Activated T-helper 17 cell treated with anti-CD3 and anti-CD28 coated beads, Interleukin-2, amount 50 U/mL, for 72 hours (primary cell): ENCODE data around the gene LUZP4. TPM values are rescaled to one million over a fixed set of nuclear protein-coding genes. Genes with fewer than 3 reads are reported as not detected.

Experiments
- ATAC-seq: fragments of 150-1000 bp; cut with Tn5 transposase; replicated peaks from 2 replicates; pipeline ENCODE4 v1.10.0; 2021; ENCODE audit warnings: mild to moderate bottlenecking, moderate library complexity
- H3K27ac Mint-ChIP-seq: one replicate; pipeline ENCODE4 v1.8.0; 2022; ENCODE audit warnings: mixed read lengths
- H3K27me3 Mint-ChIP-seq: one replicate; pipeline ENCODE4 v1.8.0; 2022; ENCODE audit warnings: mixed read lengths
- H3K36me3 Mint-ChIP-seq: one replicate; pipeline ENCODE4 v1.8.0; 2022; ENCODE audit warnings: low read depth, mild to moderate bottlenecking, mixed read lengths
- H3K4me1 Mint-ChIP-seq: one replicate; pipeline ENCODE4 v1.8.0; 2022; ENCODE audit warnings: mixed read lengths
- H3K4me3 Mint-ChIP-seq: one replicate; pipeline ENCODE4 v1.8.0; 2022; ENCODE audit warnings: mild to moderate bottlenecking, mixed read lengths
- H3K9me3 Mint-ChIP-seq: one replicate; pipeline ENCODE4 v1.8.0; 2022; ENCODE audit warnings: mixed read lengths
- total RNA-seq, 2 donors: library from RNA; stranded (reverse); gene quantifications; one replicate each; pipeline ENCODE4 v1.2.3, GENCODE V29; 2022

Gene LUZP4, protein sequence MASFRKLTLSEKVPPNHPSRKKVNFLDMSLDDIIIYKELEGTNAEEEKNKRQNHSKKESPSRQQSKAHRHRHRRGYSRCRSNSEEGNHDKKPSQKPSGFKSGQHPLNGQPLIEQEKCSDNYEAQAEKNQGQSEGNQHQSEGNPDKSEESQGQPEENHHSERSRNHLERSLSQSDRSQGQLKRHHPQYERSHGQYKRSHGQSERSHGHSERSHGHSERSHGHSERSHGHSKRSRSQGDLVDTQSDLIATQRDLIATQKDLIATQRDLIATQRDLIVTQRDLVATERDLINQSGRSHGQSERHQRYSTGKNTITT
- total RNA-seq, result not detected

DNA sequence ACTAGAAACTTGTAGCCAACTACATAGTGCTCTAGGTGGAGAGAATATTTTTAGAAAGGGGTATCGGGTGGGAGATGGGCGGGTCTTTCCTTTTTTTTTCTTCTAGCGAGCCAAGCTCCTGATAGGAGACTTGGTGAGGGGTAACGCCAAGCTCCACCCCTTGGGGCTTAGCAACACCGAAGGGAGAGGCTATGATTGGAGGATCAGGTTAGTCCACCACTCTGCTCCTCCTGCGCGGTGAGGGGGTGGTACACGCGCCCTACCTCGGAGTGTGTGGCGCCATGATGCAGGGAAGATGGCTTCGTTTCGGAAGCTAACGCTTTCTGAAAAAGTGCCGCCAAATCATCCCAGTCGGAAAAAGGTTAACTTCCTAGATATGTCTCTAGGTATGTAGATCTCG lies at the start of gene LUZP4:
Gene LUZP4, plus strand, starts transcription at position 251 of the 400 bp plus-strand sequence. Its CDS starts 45 bp downstream, at position 296.
- ATAC-seq, result no peak
- no peaks in the 10 kb centered on the region for H3K9me3 Mint-ChIP-seq
- no peaks in the 10 kb centered on the region for H3K36me3 Mint-ChIP-seq

DNA sequence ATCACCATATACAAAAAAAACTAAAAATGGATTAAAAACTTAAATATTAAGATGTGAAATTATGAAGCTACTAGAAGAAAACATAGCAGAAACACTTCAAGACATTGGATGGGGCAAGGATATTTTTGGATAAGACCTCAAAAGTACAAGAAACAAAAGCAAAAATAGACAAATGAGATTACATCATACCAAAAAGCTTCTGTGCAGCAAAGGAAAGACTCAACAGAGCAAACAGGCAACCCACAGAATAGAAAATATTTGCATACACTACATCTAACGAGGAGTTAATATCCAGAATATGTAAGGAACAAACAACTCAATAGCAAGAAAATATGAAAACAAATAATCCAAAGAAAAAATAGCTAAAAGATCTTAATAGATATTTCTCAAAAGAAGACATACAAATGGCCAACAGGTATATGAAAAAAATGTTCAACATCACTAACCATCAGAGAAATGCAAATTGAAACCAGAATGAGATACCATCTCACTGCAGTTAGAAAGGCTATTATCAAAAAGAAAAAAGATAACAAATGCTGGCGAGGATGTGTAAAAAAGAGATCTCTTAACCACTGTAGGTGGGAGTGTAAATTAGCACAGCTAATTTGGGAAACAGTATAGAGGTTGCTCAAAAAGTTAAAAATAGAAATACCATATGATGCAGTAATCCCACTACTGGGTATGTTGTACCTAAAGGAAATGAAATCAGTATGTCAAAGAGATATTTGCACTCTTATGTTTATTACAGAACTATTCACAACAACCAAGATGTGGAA lies 37.9 kb upstream of the LUZP4 start:
- no peak for ATAC-seq
- Mint-ChIP-seq H3K4me1 (no peaks in the 10 kb centered on the region), H3K4me3 (no peak overlapping the region), H3K27me3 (no peaks in the 10 kb centered on the region), H3K27ac (no peak overlapping the region), H3K36me3 (no peaks in the 10 kb centered on the region), H3K9me3 (no peaks in the 10 kb centered on the region)

More for the DNA sequence above, at the start of gene LUZP4:
- Mint-ChIP-seq H3K27ac (no peak within 1 kb of the TSS), H3K4me1 (no peaks in the 10 kb centered on the region), H3K27me3 (no peaks in the 10 kb centered on the region), H3K4me3 (no peak within 1 kb of the TSS)

DNA sequence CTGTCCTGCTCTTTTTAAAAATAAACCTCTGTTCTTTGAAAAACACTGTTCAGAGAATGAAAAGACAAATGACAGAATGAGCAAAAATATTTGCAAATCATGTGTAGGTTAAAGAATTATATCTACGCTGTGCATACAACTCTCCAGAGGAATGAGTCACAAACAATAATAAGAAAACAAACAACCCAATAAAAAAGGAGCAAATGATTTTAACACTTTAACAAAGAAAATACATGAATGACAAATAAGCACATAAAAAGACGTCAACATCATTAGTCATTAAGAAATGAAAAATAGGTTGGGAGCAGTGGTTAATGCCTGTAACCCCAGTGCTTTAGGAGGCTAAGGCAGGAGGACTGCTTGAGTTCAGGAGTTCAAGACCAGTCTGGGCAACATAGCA lies 34.5 kb upstream of the LUZP4 start:
- H3K9me3 Mint-ChIP-seq, result no peaks in the 10 kb centered on the region
- no peaks in the 10 kb centered on the region for H3K36me3 Mint-ChIP-seq
- no peak overlapping the region for H3K27ac Mint-ChIP-seq
- no peak for ATAC-seq
- H3K4me1 Mint-ChIP-seq, result no peaks in the 10 kb centered on the region
- no peaks in the 10 kb centered on the region for H3K27me3 Mint-ChIP-seq
- no peak overlapping the region for H3K4me3 Mint-ChIP-seq

- H3K27ac Mint-ChIP-seq, result no peak overlapping the region
These were observed 31.8 kb upstream of the LUZP4 start for GRCh38 chrX:115257711-115258110.

GRCh38 chrX:115259238-115259875 lies 30.2 kb upstream of the LUZP4 start:
- H3K4me1 Mint-ChIP-seq, result no peaks in the 10 kb centered on the region
- H3K36me3 Mint-ChIP-seq, result no peaks in the 10 kb centered on the region
- H3K9me3 Mint-ChIP-seq, result no peaks in the 10 kb centered on the region
- H3K27me3 Mint-ChIP-seq, result no peaks in the 10 kb centered on the region
- H3K4me3 Mint-ChIP-seq, result no peak overlapping the region
- ATAC-seq, result no peak
- no peak overlapping the region for H3K27ac Mint-ChIP-seq

More at GRCh38 chrX:115257711-115258110, 31.8 kb upstream of the LUZP4 start:
- no peaks in the 10 kb centered on the region for H3K4me1 Mint-ChIP-seq
- no peaks in the 10 kb centered on the region for H3K27me3 Mint-ChIP-seq
- no peaks in the 10 kb centered on the region for H3K9me3 Mint-ChIP-seq
- no peak for ATAC-seq
- H3K36me3 Mint-ChIP-seq, result no peaks in the 10 kb centered on the region
- no peak overlapping the region for H3K4me3 Mint-ChIP-seq

GRCh38 chrX:115260330-115260729 lies 29.2 kb upstream of the LUZP4 start:
- ATAC-seq, result no peak
- Mint-ChIP-seq H3K9me3 (no peaks in the 10 kb centered on the region), H3K4me3 (no peak overlapping the region), H3K4me1 (no peaks in the 10 kb centered on the region), H3K27ac (no peak overlapping the region), H3K27me3 (no peaks in the 10 kb centered on the region), H3K36me3 (no peaks in the 10 kb centered on the region)

GRCh38 chrX:115261148-115261547 lies 28.4 kb upstream of the LUZP4 start:
- Mint-ChIP-seq H3K27me3 (no peaks in the 10 kb centered on the region), H3K27ac (no peak overlapping the region), H3K36me3 (no peaks in the 10 kb centered on the region), H3K4me3 (no peak overlapping the region), H3K9me3 (no peaks in the 10 kb centered on the region), H3K4me1 (no peaks in the 10 kb centered on the region)
- ATAC-seq, result no peak

- no peaks in the 10 kb centered on the region for H3K27me3 Mint-ChIP-seq
- peaks cover 4% of the 10 kb centered on the region for H3K9me3 Mint-ChIP-seq
- no peak overlapping the region for H3K4me3 Mint-ChIP-seq
- H3K27ac Mint-ChIP-seq, result no peak overlapping the region
- H3K4me1 Mint-ChIP-seq, result no peaks in the 10 kb centered on the region
- no peak for ATAC-seq
- no peaks in the 10 kb centered on the region for H3K36me3 Mint-ChIP-seq
These were observed 25.5 kb upstream of the LUZP4 start for GRCh38 chrX:115264009-115264408.

- H3K27ac Mint-ChIP-seq, result no peak overlapping the region
- H3K27me3 Mint-ChIP-seq, result no peaks in the 10 kb centered on the region
- peaks cover 4% of the 10 kb centered on the region for H3K9me3 Mint-ChIP-seq
- no peaks in the 10 kb centered on the region for H3K4me1 Mint-ChIP-seq
- no peak overlapping the region for H3K4me3 Mint-ChIP-seq
- ATAC-seq, result no peak
- H3K36me3 Mint-ChIP-seq, result no peaks in the 10 kb centered on the region
These were observed 23.2 kb upstream of the LUZP4 start for GRCh38 chrX:115266300-115266699.

GRCh38 chrX:115268421-115268820 lies 21.1 kb upstream of the LUZP4 start:
- no peak for ATAC-seq
- Mint-ChIP-seq H3K36me3 (no peaks in the 10 kb centered on the region), H3K4me3 (no peak overlapping the region), H3K27me3 (no peaks in the 10 kb centered on the region), H3K4me1 (no peaks in the 10 kb centered on the region), H3K9me3 (peaks cover 4% of the 10 kb centered on the region), H3K27ac (no peak overlapping the region)

DNA sequence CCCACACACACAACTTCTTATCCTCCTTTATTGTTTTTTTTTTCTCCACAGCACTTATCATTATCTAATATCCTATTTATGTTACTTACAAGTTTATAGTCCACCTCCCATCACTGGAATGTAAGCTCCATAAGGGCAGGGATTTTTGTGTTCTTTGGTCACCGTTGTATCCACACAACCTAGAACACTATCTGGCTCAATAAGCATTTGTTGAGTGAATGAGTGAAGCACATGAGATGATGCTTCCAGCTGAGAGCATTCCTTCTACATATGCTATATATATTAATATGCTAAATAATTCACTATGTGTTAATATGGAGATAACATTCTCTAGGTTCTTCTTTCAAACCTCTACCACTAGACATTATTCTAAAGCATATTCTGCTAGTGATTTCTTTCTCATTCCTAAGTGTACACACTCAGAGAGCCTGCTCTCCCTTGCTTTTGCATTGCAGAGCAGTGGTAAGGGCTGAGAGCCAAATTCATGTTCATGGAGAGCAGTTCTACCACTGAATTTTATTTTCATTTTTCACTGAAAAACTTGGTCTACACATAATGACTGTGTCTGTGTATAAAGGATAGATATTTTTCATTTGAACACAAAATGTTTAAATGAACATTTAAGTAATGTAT lies 20.3 kb upstream of the LUZP4 start:
- Mint-ChIP-seq H3K4me1 (no peaks in the 10 kb centered on the region), H3K9me3 (peaks cover 4% of the 10 kb centered on the region), H3K4me3 (no peak overlapping the region), H3K36me3 (no peaks in the 10 kb centered on the region), H3K27me3 (no peaks in the 10 kb centered on the region), H3K27ac (no peak overlapping the region)
- no peak for ATAC-seq

DNA sequence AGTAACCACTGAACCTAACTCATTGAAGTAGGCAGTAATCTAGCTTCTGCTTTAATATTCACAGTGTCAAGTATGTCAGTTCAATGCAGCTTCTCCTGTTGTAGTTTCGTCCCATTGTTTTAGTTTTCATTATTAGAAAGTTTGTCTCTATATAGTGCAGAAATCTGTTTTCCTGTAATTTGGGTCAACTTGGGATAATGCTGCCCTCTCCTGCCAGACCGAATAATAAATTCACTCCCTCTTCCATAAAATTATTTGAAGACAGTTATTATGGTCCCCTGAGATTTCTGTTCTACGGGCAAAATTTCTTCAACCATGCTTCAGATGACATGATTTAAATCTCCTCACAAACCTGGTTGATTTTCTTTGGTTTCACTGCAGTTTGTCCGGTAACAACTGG lies 4.6 kb upstream of the LUZP4 start:
- Mint-ChIP-seq H3K4me1 (no peaks in the 10 kb centered on the region), H3K27me3 (no peaks in the 10 kb centered on the region), H3K27ac (no peak overlapping the region), H3K36me3 (no peaks in the 10 kb centered on the region), H3K9me3 (no peaks in the 10 kb centered on the region), H3K4me3 (no peak overlapping the region)
- ATAC-seq, result no peak

DNA sequence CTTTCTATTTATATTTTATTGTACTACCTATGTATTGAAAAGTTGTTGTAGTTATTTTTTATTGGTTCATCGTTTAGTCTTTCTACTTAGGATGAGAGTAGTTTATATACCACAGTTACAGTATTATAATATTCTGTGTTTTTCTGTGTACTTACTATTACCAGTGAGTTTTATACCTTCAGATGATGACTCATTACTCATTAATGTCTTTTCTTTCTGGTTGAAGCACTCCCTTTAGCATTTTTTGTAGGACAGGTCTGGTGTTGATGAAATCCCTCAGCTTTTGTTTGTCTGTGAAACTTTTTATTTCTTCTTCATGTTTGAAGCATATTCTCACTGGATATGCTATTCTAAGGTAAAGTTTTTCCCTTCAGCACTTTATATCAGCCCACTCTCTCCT lies 7.7 kb downstream of the LUZP4 start:
- Mint-ChIP-seq H3K4me1 (no peaks in the 10 kb centered on the region), H3K4me3 (no peak overlapping the region), H3K36me3 (no peaks in the 10 kb centered on the region), H3K27ac (no peak overlapping the region), H3K9me3 (no peaks in the 10 kb centered on the region), H3K27me3 (no peaks in the 10 kb centered on the region)
- ATAC-seq, result no peak

DNA sequence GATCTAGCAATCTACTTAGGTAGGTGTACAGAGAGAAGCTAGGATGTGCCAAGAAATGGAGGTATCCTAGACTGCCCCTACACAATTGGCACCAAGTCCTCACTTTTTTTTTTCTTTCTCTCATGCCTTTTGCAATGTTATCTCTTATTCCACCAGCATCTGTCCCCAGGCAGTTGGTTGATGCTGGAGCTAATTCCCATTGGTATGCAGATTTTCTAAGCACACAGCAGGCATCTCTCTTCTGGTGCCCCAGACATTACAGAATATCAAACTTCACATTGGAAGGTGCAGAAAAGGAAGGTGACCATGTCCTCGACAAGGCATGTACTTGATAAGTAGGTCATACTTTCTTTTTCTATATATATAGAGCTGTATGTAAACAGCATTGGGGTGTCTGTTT lies 21.6 kb downstream of the LUZP4 start:
- no peaks in the 10 kb centered on the region for H3K36me3 Mint-ChIP-seq
- no peaks in the 10 kb centered on the region for H3K4me1 Mint-ChIP-seq
- no peak for ATAC-seq

More for the DNA sequence above, 21.6 kb downstream of the LUZP4 start:
- no peaks in the 10 kb centered on the region for H3K27me3 Mint-ChIP-seq
- no peak overlapping the region for H3K4me3 Mint-ChIP-seq
- H3K27ac Mint-ChIP-seq, result no peak overlapping the region
- H3K9me3 Mint-ChIP-seq, result no peaks in the 10 kb centered on the region
